Stimulated activated CD4-positive, alpha-beta T cell treated with anti-CD3 and anti-CD28 coated beads, Interleukin-4, amount 100 ng/mL, for 4 hours (primary cell): ENCODE measurements around the gene PMAIP1.
"Not testable (repeated sequence)": the region's sequence is repeated elsewhere in the genome, so short reads cannot be mapped to it uniquely, and the experiment has no call there.

ENCODE experiments used
- DNase-seq, 2 experiments: peaks; one replicate each; pipeline ENCODE4 v3.0.0-alpha.2; 2020

Gene PMAIP1

DNA sequence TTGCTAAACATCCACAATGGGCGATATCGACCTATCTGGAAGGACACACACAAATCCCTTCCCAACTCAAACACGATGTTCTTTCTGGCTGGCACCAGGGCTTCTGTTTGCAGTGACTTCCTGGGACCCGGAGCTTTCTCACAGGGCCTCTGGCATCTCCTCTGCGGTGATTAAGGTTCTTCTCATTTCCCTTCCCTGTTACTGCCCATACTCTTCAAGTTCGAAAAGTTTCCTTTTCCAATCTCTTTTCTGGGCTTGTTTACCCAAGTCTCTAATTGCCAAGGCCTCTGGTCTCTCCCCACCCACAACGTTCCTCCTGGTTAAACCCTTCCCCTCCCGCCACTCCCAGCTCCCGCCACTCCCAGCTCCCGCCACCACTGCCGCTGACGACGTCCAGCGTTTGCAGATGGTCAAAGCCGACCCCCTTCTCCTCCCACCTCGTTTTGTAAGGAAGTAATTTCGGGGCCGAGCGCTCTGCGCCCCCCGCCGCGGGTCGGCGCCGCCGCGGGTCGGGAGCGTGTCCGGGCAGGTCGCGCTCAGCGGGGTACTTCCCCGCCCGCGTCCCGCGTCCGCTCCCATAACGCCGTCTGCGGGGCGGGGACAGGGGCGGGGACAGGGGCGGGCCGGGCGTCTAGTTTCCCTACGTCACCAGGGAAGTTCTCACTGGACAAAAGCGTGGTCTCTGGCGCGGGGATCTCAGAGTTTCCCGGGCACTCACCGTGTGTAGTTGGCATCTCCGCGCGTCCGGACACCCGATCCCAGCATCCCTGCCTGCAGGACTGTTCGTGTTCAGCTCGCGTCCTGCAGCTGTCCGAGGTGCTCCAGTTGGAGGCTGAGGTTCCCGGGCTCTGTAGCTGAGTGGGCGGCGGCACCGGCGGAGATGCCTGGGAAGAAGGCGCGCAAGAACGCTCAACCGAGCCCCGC lies at the start of gene PMAIP1:
TSS of gene PMAIP1 (plus strand) at position 699 of the 924 bp plus-strand sequence. CDS start at position 881, 182 bp downstream.
- DNase-seq: peak; percentile 84 to 87

DNA sequence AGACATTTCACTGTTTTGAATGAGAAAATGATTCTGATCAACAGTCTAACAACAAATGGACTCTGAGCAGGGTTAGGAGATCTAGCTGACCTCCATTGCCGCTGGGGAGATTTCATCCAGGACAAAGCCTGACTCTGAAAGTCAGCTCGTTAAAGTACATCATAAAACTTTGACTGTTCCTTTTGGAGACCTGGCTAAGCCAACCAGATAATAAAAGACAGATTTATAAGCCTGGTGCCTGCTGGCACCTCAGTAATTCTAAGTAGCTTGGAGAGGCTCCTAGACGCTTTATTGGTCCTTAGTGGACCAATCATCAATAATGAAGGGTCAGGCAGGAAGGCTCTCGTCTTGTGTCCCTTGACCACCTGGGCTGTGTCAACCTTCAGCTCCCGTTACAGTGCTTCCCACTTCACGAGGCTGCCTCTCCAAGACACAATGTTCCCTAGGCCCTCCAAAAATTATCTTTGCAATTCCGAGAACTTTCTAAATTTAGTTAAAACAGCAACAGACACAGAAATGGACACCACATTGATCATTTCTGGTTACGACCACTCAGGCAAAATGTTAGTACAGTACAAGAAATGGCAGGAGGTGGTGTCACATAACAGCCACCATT lies 47.9 kb upstream of the PMAIP1 start:
- DNase-seq: no peak

DNA sequence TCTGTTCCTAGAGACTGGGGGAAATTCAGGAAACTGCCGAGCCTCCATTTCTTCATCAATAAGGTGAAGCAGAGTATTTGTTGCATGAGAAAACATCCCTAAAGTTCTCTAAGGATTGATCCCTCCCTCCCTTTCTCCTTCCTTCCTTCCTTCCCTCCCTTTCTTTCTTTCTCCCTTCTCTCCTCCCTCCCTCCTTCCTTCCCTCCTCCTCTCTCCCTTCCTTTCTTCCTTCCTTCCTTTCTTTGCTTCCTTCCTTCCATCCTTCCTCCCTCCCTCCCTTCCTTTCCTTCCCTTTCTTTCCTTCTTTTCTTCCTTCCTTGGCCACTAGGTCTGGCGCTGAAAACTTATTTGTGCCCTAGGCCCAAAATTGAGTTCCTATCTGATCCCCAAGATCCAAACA lies 47.2 kb upstream of the PMAIP1 start:
- DNase-seq: no peak

DNA sequence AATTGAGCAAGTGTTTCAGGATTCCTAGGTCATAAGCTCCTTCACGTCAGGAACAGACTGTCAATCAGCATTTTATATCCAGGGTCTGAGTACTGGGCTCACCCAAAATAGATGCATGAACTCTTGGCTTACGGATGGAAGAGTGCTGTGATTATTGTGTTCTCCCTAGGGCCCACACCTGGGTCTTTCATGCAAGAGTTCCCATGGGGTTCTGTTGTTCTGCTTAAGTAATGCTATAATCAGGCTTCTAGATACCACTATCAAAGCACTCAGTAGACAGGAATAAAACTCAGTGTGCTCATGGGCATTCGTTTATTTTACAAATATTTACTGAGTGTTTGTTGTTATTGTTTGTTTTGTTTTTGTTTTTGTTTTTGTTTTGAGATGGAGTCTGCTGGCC lies 46.4 kb upstream of the PMAIP1 start:
- no peak for DNase-seq

DNA sequence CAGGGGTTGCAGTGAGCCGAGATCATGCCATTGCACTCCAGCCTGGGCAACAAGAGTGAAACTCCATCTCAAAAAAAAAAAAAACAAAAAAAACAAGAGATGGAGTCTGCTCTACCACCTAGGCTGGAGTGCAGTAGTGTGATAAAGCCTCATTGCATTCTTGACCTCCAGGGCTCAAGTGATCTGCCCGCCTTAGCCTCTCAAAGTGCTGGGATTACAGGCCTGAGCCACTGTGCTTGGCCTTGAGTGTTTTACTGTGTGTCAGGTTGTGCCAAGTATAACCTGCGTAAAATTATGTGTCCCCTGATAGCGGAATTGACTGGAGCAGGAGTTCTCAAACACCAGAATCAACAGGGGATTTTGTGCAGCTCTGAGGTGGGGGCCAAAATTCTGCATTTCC lies 45.8 kb upstream of the PMAIP1 start:
- not testable (repeated sequence) for DNase-seq

DNA sequence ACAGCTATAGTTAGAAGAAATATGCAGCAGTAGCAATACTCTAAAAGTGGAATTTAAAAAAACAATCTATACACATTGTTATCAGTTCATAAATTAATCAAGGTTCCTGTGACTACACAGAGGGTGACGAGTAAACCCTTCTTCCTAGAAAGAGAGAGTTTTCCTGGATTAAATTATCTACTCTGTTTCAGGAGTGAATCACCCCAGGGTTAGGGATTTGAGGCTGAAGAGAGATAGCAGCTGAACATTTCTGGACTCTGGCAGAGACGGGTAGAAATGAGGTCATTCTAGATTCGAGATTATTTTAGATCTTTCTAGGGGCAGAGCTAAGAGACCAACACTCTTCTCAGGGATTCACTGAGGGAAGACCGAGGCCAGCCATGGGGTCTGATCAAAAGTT lies 38.8 kb upstream of the PMAIP1 start:
- no peak for DNase-seq

DNA sequence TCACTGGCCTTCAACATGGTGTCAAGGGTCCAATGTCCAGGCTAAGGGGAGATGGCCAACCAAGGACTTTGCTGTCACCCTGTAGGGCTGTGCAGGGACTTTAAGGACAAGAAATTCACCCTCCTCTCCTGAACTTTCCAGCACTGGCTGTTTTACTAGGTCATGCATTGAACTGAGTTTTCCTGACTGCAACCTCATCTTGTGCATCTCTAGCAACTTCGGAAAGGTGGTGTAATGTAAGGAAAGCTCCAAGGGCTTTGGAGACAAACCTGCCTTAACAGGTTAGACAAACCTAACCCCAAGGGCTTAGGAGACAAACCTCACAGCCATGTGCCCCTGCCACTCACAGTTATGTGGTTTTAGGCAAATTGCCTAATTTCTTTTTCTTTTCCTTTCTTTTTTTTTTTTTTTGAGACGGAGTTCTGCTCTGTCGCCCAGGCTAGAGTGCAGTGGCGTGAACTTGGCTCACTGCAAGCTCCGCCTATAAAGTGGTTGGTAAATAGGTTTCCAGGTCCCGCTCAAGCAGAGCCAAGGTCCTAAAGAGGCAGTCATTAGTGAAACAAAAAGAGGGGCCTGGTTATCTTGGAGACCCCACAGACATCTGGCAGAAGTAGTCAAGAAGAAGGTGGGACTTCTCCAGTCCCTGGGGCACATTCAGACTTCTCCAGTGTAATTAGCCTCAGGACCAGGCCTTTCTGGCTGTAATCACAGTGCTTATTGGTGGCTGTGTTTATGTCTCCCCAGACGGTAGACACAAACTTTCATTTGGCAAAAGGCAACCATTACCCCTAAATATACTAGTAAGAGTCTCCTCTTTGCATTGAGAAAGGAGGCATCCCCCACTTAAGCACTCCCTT lies 37.6 kb upstream of the PMAIP1 start:
- no peak for DNase-seq

DNA sequence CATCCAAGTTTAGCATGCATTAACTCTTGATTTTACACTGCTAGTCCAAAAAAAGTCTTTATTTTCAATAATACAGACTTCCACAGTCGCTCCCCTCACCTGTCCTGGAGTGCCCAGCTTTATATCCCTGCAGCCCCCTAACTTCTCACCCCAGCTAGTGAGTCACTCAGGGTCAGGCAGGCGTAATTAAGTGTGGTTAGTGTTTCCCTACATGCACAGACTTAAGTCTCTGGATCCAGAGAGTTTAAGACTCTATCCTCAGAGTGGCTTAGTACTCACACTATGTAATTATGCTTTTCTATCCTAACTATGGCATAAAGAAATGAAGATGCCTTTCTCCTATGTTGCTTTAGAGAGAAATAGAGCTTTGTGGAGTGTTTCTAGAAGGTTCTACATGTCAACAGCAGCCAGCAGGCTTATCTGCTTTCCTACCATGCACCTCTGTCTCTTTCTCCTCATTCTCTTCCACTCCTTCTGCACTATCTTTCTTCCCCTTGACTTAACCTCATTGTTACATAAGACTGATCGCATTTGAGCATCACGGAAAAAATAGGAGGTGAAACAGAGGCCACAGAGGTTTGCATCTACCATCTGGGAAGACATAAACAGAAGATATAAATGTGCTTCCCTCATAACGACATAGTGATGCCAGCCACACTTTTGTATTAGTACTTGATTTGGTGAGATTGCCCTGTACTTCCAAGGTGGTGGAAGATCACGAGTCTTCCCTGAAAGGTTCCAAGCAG lies 34.4 kb upstream of the PMAIP1 start:
- DNase-seq: no peak

DNA sequence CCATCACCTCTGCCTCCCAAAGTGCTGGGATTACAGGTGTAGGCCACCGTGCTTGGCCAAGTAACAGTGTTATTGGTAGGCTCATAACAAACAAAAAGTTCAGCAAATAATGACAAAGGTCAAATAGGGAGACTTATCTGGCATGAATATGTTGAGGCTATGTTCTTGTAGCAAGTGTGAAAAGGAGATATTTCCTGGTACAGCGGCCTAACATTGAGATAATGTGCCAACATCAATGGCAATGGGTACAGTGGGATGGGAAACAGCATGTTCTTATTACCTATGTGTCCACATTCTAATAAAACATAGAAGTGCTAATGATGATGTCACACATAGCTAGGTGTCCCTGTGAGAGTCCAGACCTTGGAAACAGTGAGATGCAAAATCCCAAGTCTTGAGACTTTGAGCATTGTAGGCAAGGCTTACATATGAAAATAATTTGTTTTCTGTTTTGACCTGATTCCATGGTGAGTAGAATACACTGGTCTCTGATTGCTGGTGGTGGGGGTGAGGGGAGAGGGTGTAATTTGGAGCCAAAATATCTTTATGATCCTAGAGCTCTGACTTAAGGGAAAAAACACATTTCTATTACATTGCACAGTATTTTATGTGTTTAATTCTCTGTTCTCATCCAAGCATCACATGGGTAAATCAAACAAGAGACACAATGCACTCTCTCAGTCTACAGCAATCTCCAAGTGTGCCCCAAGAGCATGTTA lies 33.1 kb upstream of the PMAIP1 start:
- DNase-seq: no peak

DNA sequence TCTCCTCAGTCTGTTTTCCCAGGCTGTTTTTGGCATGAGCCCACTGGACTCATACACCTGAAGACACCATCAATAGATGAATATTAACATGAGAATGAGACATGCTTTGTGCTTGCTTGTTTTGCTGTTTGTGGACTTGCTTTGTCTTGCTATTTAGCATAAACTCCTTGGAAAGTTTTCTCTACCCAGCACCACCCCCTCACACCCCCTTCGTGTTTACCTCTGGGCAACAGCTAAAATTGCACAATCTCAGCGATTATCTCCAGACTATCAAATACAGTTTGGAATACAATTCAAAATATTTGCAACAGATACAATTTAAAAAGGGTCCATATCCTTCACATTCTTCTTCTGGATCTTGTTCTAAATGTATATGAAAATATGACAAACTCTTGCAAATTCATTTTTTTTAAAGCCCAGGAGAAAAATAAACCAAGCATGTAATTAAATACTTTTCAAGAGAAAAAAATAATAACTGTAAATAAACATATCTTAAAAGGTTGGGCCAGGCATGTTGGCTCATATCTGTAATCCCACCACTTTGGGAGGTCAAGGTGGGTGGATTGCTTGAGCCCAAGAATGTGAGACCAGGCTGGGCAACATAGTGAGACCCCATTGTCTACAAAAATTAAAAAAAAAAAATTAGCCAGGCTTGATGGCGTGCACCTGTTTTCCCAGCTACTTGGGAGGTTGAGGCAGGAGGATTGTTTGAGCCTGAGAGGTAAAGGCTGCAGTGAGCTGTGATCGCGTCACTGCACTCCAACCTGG lies 32.3 kb upstream of the PMAIP1 start:
- DNase-seq: no peak

DNA sequence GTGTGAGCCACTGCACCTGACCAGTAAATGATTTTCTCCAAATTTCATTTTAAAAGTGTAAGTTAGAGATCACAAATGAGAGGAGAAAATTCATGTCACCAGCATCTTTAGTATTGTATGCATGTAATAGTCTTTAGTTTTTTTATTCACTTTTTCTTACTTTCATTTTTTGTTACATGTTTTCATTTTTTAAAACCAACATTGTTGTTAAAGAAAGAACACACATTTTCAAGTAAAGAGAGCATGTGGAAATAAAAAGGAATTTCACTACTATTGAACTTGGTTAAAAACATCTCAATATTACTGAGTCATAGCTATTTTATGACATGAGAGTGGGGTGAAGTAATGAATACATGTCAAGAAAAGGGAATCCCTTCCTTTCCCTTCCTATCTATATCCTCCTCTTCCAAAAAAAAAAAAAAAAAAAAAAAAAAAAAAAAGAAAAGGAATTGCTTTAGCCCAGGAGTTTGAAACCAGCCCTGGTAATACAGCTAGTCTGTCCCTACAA lies 29.1 kb upstream of the PMAIP1 start:
- DNase-seq: no peak

DNA sequence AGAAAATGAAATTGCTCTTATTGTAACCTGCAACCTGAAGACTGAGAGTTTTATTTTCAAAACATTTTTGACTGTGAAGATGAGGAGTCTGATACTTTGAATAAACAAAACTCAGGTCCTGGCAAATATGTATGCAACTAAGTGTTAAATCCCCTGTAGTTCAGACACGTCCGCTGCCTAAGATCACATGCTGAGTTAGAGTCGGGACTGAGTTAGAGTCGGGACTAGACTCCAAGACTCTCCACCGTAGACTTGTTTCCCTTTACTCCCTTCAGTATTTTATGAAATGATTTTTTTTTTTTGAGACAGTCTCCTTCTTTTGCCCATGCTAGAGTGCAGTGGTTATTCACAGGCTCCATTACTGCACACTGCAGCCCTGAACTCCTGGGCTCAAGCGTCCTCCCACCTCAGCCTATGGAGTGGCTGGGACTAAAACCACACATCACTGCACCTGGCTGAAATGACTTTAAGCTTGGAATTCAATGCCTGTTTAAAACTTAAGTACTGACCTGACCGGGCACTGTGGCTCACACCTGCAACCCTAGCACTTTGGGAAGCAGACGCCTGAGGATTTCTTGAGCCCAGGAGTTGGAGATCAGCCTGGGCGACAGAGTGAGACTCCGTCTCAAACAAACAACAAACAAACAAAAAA lies 28.0 kb upstream of the PMAIP1 start:
- no peak for DNase-seq

DNA sequence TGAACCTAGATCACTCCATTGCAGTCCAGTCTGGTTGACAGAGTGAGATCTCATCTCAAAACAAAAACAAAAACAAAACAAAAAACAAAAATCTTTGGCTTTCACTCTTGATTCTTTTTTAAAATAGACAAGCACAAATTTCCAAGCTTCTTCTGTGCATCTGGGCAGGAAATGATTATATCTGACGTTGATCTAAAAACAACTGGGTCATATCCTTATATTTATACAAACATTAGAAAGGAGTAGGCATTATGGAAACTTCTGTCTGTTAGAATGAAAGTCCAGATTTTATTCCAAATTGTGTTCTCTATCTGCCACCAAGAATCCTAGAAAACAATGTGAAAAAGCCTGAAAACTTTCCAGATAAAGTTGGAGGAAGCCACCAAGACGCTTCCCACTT lies 26.2 kb upstream of the PMAIP1 start:
- DNase-seq: no peak

DNA sequence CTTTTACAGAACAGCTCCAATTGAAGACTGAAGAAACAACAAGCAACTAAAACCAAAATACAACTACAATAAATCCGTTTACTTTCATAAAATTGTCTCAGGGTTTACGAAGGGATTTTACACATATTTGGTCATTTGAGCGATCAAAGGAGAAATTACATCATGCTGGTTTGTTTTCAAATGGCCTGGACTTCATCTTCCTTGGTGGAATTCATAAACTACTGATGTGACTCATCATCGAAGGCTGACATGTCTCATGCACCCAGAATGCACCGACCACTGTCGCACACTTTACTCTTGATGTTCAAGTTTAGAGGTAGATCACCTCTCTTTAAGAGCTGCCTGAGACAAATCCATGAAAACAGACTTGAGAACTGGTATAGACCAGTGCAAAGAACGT lies 25.6 kb upstream of the PMAIP1 start:
- no peak for DNase-seq

DNA sequence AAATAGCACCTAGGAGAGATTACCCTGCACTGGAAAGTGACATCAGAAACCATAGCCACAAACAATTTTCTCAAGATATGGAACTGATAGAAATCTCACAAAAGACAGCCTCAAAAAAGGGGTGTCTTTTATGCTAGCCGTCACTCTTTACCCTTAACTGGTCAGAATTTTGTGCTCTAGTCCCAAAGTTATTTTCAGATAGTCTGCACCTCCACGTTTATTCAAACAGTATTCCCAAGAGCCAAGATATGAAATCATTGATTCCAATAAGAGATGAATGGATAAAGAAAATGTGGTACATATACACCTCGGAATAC lies 23.5 kb upstream of the PMAIP1 start:
- DNase-seq: no peak

DNA sequence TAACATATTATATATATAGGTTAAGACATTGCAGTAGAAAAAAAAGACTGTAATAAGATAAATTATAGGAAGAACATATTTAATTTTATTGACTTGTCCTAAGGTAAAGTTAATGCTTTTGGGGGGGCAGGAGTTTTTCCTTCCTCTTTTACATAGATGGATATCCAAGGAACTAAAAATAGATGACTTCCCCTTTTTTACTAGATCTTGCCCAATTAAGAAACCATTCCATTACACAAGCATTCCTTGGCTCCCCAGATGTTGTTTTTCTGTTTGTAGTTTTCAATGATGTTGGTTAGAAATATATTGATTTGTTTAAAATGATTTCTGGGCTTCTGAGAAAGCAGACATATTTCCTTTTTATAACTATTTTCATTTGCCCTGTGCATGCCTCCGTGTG lies 22.4 kb upstream of the PMAIP1 start:
- no peak for DNase-seq

DNA sequence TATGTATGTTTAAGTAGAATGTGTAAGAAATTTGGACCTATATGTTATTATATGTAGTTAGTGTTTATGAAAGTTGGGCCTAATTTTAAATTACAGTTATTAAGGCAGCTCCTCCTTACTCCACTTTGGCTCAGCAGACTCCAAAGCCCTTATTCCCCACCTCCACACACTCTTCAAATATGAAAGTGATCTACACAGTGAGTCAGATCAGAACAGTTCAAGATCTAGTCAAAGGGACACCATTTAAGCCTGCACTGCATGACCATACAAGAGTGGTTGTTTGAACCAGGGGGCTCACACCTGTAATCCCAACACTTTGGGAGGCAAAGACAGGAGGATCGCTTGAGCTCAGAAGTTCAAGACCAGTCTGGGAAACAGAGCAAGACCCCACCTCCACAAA lies 21.2 kb upstream of the PMAIP1 start:
- DNase-seq: no peak

DNA sequence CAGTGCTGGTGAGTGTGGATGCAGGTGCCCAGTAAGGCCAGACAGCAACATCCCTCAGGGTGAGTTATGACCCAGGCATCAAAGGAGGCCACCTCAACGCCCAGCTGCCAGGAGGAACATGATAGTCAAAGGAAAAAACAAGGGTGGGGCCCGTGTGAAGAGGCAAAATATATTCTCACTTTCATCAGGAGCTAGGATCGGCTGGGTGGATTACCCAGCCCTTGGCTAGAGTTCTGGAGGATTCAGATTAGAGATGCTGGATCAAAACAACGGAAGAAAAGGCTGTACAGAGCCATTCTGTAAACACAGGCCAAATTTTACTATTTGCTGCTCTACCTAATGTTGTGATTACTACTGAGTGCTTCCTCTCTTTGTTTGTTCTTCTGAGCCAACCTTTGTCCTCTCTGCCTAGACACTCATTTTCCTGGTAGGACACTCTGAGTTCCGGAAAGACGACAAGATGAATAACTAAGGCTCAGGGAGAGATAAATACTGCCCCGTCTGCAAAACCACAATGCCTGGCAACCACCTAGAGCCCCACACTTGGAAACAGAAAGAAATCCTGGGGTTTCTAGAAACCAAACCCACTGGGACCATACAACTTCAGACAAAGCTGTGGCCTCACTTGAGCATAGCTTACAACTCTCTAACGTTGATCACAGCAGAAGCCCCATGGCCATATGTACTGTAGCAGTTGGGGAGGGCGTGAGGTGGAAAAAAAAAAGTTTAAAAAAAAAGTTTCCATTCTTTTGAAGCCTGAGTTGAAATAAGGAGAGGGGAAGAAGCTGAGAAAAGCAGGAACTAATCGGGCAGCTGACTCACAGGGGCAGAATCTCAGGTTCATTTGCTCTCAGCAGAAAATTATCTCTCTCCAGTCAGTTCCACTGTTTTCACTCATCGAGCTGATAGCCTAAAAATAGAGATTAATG lies 17.8 kb upstream of the PMAIP1 start:
- DNase-seq: peak in 1 of 2 experiments; percentile 9

DNA sequence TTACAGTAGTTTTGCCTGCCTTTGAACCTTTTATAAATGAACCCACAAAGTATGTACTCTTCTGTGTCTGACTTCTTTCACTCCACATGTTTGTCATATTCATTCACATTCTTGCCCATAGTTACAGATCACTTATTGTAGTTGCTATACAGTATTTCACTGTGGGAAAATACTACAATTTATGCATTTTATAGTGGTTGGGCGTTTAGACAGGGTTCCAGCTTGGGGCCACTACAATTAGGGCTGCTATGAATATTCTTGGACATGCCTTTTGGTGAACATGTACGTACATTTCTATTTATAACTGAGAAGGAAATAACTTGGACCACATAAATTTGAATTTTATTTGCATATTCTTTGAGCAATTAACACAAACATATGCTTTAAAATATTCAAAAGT lies 15.4 kb upstream of the PMAIP1 start:
- DNase-seq: no peak
